Measurements from ENCODE around the gene COL4A1.

Gene COL4A1

DNA sequence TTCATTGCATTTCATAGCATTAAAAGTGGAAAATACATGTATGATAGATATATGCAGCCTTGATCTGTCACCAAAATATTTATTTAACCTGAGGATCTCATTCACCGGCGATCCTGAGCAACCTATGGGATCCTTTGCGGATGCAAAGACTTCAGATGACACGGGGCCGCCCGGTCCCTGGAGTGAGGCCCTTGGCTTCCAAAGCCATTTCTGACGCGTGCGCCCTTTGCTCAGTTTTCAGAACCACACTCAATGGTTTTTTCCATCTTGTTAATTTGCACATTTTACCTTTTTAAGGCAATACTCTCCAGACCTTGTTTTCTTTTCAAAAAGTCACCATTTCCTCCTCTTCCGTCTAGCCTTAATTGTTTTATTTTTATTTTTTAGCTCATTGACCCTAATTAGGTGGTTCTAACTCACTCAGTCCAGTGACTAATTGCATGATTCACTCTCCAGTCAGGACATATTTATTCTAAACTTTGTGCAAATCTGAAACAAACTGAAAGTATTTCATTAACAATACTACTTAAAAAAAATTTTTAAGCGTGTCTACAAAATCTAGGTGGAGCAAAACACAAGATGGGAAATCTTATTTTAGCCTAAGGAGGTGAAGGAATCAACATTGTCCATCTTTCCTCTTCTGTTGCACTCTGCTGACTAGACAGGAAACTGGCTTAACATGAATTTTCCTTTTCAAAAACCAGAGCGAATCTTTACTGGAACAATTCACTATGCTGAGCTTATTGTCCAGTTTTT, 47.9 kb downstream of the COL4A1 start:
- DNase-seq (ENCODE audit: low read depth), result no peak

DNA sequence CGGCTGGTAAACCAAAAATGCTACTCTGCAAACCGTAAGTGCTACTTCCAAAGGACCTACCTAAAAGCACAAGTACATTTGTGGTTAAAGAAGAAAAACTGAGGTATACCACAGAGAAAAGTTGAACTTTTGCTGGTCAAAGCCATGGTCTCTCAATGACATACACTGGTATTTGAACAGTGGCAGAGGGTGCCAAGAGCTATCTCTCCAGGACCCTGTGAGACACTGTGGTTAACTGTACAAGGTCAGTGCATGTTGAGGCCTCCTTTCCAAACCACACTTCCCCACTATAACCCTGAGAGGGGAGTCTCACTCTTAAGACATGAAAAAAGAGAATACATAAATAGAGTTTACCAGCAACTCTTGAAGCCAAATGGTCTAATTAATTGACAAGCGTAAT, 49.5 kb downstream of the COL4A1 start:
- DNase-seq (ENCODE audit: low read depth), result no peak

DNA sequence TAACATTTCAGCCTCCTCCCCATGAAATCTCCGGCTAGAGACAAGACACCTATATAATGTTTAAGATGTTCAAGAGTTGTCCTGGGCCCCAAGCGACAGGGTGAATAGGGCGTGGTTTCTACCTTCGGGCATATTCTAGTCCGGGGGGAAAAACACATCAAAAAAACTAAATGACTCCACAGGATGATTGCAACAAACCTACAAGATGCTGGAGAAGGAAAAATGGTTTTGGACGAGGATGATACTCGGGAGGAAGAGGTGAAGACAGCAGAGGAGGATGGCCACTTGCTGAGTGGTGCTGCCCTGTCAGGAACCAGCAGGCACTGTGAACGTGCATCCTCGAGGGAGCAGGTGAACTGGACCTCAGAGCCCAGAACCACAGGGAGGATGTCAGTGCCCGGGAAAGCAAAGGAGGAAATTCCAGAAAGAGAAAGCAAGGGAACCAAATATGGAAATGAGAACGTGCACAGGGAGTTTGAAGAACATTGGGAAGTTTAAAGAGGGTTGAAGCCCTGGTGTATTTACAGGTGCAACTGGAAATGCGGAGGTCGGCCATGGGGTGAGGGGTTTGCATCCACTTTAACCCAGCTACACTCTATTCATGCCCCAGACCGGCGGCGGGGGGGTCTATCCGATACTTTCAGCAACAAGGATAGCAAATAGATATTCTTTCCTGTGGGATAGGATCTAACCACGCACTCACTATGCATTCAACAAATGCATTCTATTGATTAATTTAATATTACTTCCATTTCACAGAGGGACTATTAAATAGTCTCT, 50.6 kb downstream of the COL4A1 start:
- DNase-seq (ENCODE audit: low read depth), result no peak

- no peak for DNase-seq (ENCODE audit: low read depth)
Observed at GRCh38 chr13:110254751-110255553, 52.0 kb downstream of the COL4A1 start.

DNA sequence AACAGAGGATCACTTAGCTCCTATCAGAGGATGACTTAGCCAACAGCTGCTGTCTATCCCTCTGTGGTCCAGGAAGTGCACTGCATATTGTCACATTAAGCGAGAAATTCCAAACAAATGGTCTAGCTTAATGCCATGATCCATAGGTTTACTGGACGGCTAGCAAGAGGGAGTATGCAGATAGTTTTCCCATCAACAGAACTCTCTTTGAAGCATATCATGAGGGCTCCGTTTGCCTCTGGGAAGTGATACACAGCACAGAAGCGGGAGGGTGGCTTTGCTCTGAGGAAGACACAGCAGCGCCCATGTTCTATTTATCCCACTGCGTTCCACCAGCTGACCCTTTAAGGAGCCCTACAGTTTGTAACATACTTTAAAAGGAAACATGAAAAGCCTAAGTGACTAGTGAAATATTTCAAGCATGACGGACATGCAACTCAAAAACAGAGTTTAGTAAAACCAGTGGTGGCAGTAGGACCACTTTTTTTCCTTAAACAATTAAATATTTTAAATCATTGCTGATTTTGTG, 52.7 kb downstream of the COL4A1 start:
- no peak for DNase-seq (ENCODE audit: low read depth)

GRCh38 chr13:110251193-110251819, 55.7 kb downstream of the COL4A1 start:
- no peak for DNase-seq (ENCODE audit: low read depth)

DNA sequence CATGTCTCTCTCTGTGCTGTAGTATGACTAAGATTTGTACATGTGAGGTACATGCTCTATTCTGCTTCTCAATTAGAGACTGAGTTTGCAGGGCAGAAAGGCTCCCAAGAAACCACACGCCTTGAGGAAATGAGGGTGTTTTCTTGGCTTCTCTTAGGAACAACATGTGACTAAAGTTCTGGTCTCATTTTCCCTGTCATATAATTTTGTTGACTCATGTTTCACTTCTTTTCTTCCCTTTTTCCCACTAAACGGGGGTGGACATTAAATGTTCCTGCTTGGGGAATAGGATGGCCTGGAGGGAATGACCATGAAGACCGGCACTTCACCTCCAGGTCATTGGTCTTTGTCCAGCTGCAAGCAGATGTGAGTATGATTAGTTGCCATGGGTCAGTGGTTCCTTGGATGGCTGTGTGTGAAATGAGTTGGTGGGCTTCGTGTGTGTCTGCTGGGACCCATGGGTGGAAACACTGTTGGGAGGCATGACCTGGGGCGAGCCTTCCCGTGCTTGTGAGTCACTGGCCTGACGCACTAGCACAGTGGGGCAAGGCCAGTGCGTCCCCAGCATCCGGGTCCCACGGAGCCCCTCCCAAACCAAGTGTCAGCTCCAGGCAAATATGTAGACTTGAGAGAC, 56.6 kb downstream of the COL4A1 start:
- no peak for DNase-seq (ENCODE audit: low read depth)

GRCh38 chr13:110249326-110249725, 57.6 kb downstream of the COL4A1 start:
- DNase-seq (ENCODE audit: low read depth), result no peak

DNA sequence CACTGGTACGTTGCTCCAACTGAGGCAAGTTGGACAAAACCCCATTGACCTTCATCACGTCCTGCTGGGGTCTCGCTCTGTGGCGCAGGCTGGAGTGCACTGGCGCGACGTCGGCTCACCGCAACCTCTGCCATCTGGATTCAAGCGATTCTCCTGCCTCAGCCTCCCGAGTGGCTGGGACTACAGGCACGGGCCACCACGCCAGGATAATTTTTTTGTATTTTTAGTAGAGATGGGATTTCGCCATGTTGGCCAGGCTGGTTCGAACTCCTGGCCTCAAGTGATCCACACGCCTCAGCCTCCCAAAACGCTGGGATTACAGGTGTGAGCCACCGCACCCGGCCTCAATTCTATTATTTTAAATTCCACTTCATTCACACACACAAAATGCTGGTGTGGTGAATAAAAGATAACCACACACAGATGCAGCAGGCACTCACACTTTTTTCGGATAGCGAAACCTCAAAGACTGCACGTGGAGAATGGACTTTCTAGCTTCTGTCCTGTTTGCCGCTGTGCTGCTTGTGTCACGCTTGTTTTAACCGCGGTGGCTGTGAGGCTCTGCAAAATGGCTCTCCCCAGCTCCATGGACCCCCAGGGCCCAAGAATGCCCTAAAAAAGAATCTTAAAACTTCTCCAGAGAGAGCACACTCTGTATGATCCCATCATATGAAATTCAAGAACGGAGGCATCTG, 58.4 kb downstream of the COL4A1 start:
- no peak for DNase-seq (ENCODE audit: low read depth)

DNA sequence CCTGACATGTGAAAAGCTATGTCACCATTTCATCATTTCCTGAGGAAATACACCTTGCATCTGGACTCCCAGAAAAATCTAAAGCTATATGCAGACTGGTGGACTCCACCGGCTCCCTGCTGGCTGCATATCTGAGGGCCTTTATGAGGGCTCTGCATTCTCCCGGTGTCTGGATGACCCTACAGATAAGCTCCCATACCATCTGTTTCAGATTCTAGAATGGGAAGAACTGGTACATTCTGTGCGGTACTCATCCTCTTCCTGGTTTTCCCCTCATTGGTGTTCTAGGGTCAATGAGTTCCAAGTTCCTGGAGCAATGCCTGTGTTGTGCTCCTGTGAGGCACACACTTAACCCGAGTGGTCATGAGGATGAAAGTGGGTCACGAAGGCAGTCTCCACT, 60.4 kb downstream of the COL4A1 start:
- no peak for DNase-seq (ENCODE audit: low read depth)

- DNase-seq (ENCODE audit: low read depth), result no peak
Observed at GRCh38 chr13:110245416-110245899, 61.5 kb downstream of the COL4A1 start.

- DNase-seq (ENCODE audit: low read depth), result no peak
Observed at GRCh38 chr13:110244976-110245375, 62.0 kb downstream of the COL4A1 start.

DNA sequence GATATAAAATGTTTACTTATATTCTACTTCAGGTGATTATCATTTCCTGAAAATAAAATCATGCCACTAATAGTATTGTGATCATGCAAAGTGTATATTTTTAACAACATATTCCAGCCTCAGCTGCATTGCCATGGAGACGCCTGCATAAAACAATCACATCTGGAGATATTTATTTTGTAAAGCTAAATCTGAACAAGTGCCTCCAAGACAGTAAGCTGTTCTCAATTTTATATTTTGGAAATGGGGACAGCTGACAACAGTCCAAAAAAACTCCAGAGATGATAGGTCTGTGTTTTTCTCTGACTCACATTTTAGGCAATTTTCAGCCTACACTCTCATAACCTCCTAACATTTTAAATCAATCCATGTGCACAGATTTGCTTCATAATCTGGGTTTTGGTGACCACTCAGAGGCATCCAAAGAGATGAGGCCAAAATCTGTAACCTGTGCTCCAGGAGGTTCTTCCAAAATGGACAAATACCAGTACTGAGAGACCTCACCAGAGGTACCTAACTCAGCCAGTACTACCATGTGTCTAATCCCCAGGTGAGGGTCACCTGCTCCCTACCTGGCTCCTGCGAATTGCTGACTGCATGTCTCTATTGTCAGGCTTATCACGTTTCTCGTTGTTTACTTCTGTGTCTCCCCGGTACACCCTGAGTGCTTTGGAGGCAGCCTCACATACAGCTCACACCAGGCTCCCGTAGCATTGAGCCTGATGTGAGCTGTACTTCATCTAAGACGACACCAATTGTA, 62.7 kb downstream of the COL4A1 start:
- no peak for DNase-seq (ENCODE audit: low read depth)

GRCh38 chr13:110242615-110243014, 64.3 kb downstream of the COL4A1 start:
- DNase-seq (ENCODE audit: low read depth), result no peak

DNA sequence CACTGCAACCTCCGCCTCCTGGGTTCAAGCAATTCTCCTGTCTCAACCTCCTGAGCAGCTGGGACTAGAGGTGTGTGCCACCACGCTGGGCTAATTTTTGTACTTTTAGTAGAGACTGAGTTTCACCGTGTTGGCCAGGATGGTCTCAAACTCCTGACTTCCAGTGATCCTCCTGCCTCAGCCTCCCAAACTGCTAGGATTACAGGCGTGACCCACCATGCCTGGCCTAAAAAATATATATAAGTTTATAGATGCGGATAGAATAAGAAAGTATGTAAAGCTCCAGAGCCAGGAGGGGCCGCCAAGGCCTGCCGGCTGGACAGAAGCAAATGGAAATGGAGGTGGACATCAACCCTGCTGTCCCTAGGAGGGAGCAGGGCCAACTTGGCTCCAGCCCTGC, 66.0 kb downstream of the COL4A1 start:
- DNase-seq (ENCODE audit: low read depth), result no peak

DNA sequence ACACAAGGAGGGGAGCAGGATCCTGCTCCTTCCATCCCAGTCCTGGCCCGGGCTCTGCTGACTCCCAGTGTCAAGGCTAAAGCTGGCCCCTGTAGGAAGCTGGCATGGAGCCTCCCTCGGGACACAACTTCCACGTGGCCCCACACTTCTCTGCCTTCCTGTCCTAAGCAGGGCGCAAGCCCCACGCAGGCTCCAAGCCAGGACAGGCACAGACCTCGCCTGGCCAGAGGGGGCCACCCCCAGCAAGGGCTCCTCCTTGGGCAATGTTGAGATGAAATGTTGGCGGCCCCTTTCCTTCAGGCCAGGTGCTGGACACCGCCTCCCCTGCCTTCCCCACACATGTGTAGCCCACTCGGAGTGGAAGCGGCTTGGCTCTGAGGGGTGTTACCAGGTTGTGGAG, 66.6 kb downstream of the COL4A1 start:
- DNase-seq (ENCODE audit: low read depth), result no peak

DNA sequence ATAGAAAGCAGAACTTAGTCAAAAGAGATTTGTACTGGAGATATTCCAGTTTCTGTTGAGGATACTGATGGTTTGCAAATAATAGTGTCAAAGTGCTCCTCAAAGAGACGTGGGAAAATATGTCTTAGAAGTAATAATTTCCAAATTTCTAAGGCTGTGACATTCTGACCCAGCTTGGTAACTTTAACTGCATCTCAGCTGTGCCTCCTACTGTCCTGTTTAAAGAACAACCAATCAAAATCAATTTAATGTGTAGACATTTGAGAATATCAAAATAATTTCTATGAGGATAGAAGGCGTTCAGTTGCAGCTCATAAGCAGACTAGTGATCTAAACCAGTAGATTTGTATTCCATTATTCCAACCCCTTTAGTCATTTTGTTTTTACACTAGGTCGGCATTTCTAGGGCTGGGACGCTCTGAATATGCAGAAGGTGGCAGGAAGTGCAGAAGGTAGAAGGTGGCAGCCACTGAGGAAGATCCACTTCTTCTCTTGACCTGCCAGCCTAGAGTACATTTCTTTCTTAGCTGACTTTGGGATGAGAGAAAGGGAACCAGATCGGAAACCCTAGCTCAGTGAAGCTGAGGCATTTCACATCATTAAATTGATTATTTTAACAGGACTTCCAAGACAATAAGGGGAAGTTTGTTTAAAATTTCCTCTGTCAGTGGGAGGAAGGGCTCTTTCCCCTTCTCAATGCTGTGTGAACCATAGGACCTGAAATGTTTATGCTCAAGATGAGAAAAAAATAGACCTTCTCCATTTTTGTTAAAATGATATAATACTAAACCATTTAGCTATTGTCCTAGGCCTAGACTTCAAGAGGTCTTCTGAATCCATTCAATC, 67.5 kb downstream of the COL4A1 start:
- DNase-seq (ENCODE audit: low read depth), result no peak

DNA sequence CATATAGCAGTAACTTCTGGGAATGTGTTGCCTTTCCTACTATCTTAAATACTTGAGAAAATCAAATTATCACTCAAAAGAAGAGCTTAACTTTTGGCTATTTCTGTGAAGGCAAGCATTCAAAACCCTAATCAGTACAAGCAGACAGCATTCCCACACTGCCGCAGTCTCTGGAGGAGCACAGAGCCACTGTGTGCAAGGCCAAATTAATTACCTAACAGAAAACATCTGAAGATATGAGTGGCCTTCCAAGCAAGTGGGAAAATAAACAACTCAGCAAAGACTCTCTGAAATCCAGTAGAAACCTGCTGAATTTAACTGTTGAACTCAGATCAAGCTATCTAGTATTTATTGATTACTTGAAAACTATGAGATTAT, 68.2 kb downstream of the COL4A1 start:
- DNase-seq (ENCODE audit: low read depth), result no peak

Data from stimulated activated CD8-positive, alpha-beta memory T cell treated with anti-CD3 and anti-CD28 coated beads, Interleukin-15, amount 100 ng/mL, for 1 hour (primary cell).